ENCODE results near the gene NDFIP1.

- no peak for TF ChIP-seq CTCF (conservative IDR thresholded peaks at IDR 0.05 in 1 of 2, IDR thresholded peaks at IDR 0.05 in 1 of 2; ENCODE audit: low read depth in 1 of 2, low read length in 2 of 2)
- no peak for TF ChIP-seq EZH2 (IDR thresholded peaks at IDR 0.05; ENCODE audit: low read length, missing control alignments)
Observed at GRCh38 chr5:142087920-142088679, 20.5 kb upstream of the NDFIP1 start.
